ENCODE measurements around the gene MED14.

DNA sequence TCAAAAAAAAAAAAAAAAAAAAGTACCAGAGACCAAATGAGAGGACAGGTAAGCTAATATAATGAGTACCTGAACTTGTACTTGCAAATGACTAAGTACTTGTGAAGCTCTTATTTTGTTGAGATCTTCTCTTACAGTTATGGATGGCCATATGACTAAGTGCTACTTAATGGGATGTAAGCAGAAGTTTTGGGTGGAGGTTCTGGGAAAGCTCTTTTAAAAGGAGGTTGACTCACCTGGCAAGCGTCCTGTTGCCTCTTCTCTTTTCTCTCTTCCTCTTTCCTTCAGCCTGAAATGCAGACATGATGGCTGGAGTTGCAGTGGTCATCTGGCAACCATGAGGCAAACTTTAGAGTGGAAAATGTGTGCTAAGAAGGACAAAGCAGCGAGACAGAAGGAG lies 36.9 kb upstream of the MED14 start:
- TF ChIP-seq, protein P1, sequence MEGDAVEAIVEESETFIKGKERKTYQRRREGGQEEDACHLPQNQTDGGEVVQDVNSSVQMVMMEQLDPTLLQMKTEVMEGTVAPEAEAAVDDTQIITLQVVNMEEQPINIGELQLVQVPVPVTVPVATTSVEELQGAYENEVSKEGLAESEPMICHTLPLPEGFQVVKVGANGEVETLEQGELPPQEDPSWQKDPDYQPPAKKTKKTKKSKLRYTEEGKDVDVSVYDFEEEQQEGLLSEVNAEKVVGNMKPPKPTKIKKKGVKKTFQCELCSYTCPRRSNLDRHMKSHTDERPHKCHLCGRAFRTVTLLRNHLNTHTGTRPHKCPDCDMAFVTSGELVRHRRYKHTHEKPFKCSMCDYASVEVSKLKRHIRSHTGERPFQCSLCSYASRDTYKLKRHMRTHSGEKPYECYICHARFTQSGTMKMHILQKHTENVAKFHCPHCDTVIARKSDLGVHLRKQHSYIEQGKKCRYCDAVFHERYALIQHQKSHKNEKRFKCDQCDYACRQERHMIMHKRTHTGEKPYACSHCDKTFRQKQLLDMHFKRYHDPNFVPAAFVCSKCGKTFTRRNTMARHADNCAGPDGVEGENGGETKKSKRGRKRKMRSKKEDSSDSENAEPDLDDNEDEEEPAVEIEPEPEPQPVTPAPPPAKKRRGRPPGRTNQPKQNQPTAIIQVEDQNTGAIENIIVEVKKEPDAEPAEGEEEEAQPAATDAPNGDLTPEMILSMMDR (IDR thresholded peaks at IDR 0.05), result no peak
- TF ChIP-seq POLR2AphosphoS5 (IDR thresholded peaks at IDR 0.05), result no peak
- TF ChIP-seq EP300 (IDR thresholded peaks at IDR 0.05), result no peak
- TF ChIP-seq POLR2A (IDR thresholded peaks at IDR 0.05), result no peak
